ENCODE results near the gene CFTR.

The CFTR gene

DNA sequence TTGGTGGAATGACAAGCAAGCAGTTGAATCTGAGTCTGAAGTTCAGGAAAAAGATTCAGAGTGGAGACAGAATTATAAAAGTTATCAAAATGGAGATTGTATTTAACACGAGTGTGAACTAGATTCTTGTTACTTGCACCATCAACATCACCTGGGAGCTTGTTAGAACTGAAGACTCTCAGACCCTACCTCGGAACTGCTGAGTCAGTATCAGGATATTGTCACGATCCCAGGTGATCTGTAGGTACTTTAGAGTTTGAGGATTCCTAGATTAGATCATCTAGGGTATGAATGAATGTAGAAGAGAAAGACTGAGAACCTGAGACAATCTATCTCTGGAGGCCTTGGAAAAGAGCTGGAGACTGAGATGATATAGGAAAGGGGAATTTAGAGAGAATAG lies 199.3 kb downstream of the CFTR start:
- Histone ChIP-seq H3F3A (ENCODE audit: insufficient read depth) (no peaks in the 10 kb centered on the region), H3K4me3 (ENCODE audit: insufficient read depth, low read length, poor library complexity, severe bottlenecking) (no peak overlapping the region), H3K4me2 (ENCODE audit: low read depth, low read length, poor library complexity, severe bottlenecking) (no peak overlapping the region), H3K27me3 (ENCODE audit: low read length) (no peaks in the 10 kb centered on the region), H2AFZ (ENCODE audit: low read depth, low read length, severe bottlenecking) (no peak overlapping the region), H4K20me1 (ENCODE audit: low read depth, low read length) (no peaks in the 10 kb centered on the region), H3K9me3 (ENCODE audit: insufficient read depth, low read length) (no peaks in the 10 kb centered on the region), H3K9ac (ENCODE audit: low read length) (no peak overlapping the region), H3K36me3 (ENCODE audit: low read length) (no peaks in the 10 kb centered on the region), H3K27ac (ENCODE audit: low read depth, low read length) (no peak overlapping the region), H3K79me2 (ENCODE audit: insufficient read depth, low read length) (no peaks in the 10 kb centered on the region), H3K9me2 (replicated peaks; ENCODE audit: insufficient read depth, low read length) (no peaks in the 10 kb centered on the region)
- TF ChIP-seq CTCF (IDR thresholded peaks at IDR 0.05; ENCODE audit: insufficient read depth, low read length, poor library complexity, severe bottlenecking), result no peak
- no peak for TF ChIP-seq EZH2phosphoT487 (conservative IDR thresholded peaks at IDR 0.05; ENCODE audit: low read length)

- no peaks in the 10 kb centered on the region for H3F3A ChIP-seq (ENCODE audit: insufficient read depth)
- no peak overlapping the region for H3K27ac ChIP-seq (ENCODE audit: low read depth, low read length)
- H4K20me1 ChIP-seq (ENCODE audit: low read depth, low read length), result no peaks in the 10 kb centered on the region
- H3K4me3 ChIP-seq (ENCODE audit: insufficient read depth, low read length, poor library complexity, severe bottlenecking), result no peak overlapping the region
- no peaks in the 10 kb centered on the region for H3K79me2 ChIP-seq (ENCODE audit: insufficient read depth, low read length)
- H3K9me3 ChIP-seq (ENCODE audit: insufficient read depth, low read length), result no peaks in the 10 kb centered on the region
- H3K36me3 ChIP-seq (ENCODE audit: low read length), result no peaks in the 10 kb centered on the region
- H3K9me2 ChIP-seq (replicated peaks; ENCODE audit: insufficient read depth, low read length), result no peaks in the 10 kb centered on the region
- TF ChIP-seq EZH2phosphoT487 (conservative IDR thresholded peaks at IDR 0.05; ENCODE audit: low read length), result no peak
- no peak for TF ChIP-seq CTCF (IDR thresholded peaks at IDR 0.05; ENCODE audit: insufficient read depth, low read length, poor library complexity, severe bottlenecking)
- no peak overlapping the region for H2AFZ ChIP-seq (ENCODE audit: low read depth, low read length, severe bottlenecking)
- no peaks in the 10 kb centered on the region for H3K27me3 ChIP-seq (ENCODE audit: low read length)
- no peak overlapping the region for H3K4me2 ChIP-seq (ENCODE audit: low read depth, low read length, poor library complexity, severe bottlenecking)
- no peak overlapping the region for H3K9ac ChIP-seq (ENCODE audit: low read length)
Observed at GRCh38 chr7:117682681-117683385, 203.0 kb downstream of the CFTR start.

- no peak overlapping the region for H3K9ac ChIP-seq (ENCODE audit: low read length)
- H3F3A ChIP-seq (ENCODE audit: insufficient read depth), result no peaks in the 10 kb centered on the region
- no peaks in the 10 kb centered on the region for H3K27me3 ChIP-seq (ENCODE audit: low read length)
- H3K79me2 ChIP-seq (ENCODE audit: insufficient read depth, low read length), result no peaks in the 10 kb centered on the region
- H3K36me3 ChIP-seq (ENCODE audit: low read length), result no peaks in the 10 kb centered on the region
- no peak overlapping the region for H3K4me3 ChIP-seq (ENCODE audit: insufficient read depth, low read length, poor library complexity, severe bottlenecking)
- no peak for TF ChIP-seq CTCF (IDR thresholded peaks at IDR 0.05; ENCODE audit: insufficient read depth, low read length, poor library complexity, severe bottlenecking)
- no peak for TF ChIP-seq EZH2phosphoT487 (conservative IDR thresholded peaks at IDR 0.05; ENCODE audit: low read length)
- H3K9me2 ChIP-seq (replicated peaks; ENCODE audit: insufficient read depth, low read length), result no peaks in the 10 kb centered on the region
- no peak overlapping the region for H2AFZ ChIP-seq (ENCODE audit: low read depth, low read length, severe bottlenecking)
- H3K27ac ChIP-seq (ENCODE audit: low read depth, low read length), result no peak overlapping the region
- H3K9me3 ChIP-seq (ENCODE audit: insufficient read depth, low read length), result no peaks in the 10 kb centered on the region
- no peak overlapping the region for H3K4me2 ChIP-seq (ENCODE audit: low read depth, low read length, poor library complexity, severe bottlenecking)
- H4K20me1 ChIP-seq (ENCODE audit: low read depth, low read length), result no peaks in the 10 kb centered on the region
Observed at GRCh38 chr7:117683430-117684175, 203.8 kb downstream of the CFTR start.
